Uterus (tissue), 4 donors: ENCODE results near the gene TXNRD2. TPM values are rescaled to one million over a fixed set of nuclear protein-coding genes. Genes with fewer than 3 reads are reported as not detected.

Source experiments
- DNase-seq, 2 donors: peaks; one replicate each; pipeline ENCODE4 v3.0.0-alpha.2; 2019 to 2020
- H3K27ac ChIP-seq, 2 donors: fragments of 200-600 bp; sonication (generic); 1 replicate in 1 of 2; 2 replicates in 1 of 2; pipeline ENCODE4 v1.5.1; 2016 to 2018
- H3K27me3 ChIP-seq, 2 donors: fragments of 200-600 bp; sonication (generic); one replicate each; pipeline ENCODE4 v1.5.1; 2018 to 2019; ENCODE audit warnings: control low read depth in 1 of 2
- H3K36me3 ChIP-seq, 2 donors: fragments of 200-600 bp; sonication (generic); one replicate each; pipeline ENCODE4 v1.5.1; 2019; ENCODE audit warnings: control low read depth in 1 of 2
- H3K4me1 ChIP-seq, 2 donors: fragments of 200-600 bp; sonication (generic); one replicate each; pipeline ENCODE4 v1.5.1; 2018 to 2019; ENCODE audit warnings: control low read depth in 1 of 2
- H3K4me3 ChIP-seq, 2 donors: fragments of 200-600 bp; sonication (generic); 1 replicate in 1 of 2; 2 replicates in 1 of 2; pipeline ENCODE4 v1.5.1; 2018 to 2019; ENCODE audit warnings: mild to moderate bottlenecking in 1 of 2
- H3K9me3 ChIP-seq, 2 donors: fragments of 200-600 bp; sonication (generic); one replicate each; pipeline ENCODE4 v1.5.1; 2019; ENCODE audit warnings: control low read depth in 1 of 2
- CTCF ChIP-seq, 4 experiments: fragments of 200-600 bp in 2 of 4; fragments of 450-650 bp in 2 of 4; sonication (generic) in 2 of 4; IDR thresholded peaks; one replicate each; pipeline ENCODE4 v1.5.1; 2016 to 2019; ENCODE audit warnings: antibody characterized with exemption in 4 of 4, mild to moderate bottlenecking in 2 of 4, moderate library complexity in 1 of 4
- POLR2A ChIP-seq, 2 donors: fragments of 450-650 bp; IDR thresholded peaks; one replicate each; pipeline ENCODE4 v1.6.1; 2016; ENCODE audit warnings: antibody characterized with exemption in 2 of 2, mild to moderate bottlenecking in 1 of 2, moderate library complexity in 1 of 2
- intact Hi-C: fragments of 100-400 bp; cut with DNase I; formaldehyde crosslinking; loops from one replicate; pipeline ENCODE4 v1.15.1; 2023; ENCODE audit warnings: low total_unique reads
- total RNA-seq, 4 donors: library from RNA; depleted of rRNA in 3 of 4; stranded (reverse); fragments of >200 nt in 3 of 4; gene quantifications; one replicate each; pipeline versions ENCODE4 v1.1.0 to v1.2.4, GENCODE V29; 2014 to 2023
- donor health status: DM: yes; HTN: yes; CAD: no.

The TXNRD2 gene
- total RNA-seq, 4 donors from 2014 or later, result 14.7 to 48.9 (median 25.6) TPM

GRCh38 chr22:19969141-19969928, 27.7 kb upstream of the TXNRD2 start:
- H3K9me3 ChIP-seq, result no peaks in the 10 kb centered on the region
- H3K36me3 ChIP-seq, result no peaks in the 10 kb centered on the region
- no peak for DNase-seq
- H3K27me3 ChIP-seq, result no peaks in the 10 kb centered on the region
- H3K4me3 ChIP-seq, result no peak overlapping the region
- H3K27ac ChIP-seq, result no peak overlapping the region
- H3K4me1 ChIP-seq, result no peaks in the 10 kb centered on the region
- intact Hi-C loops, result no loop called here
- TF ChIP-seq POLR2A (IDR thresholded peaks at IDR 0.05), result no peak
- no peak for TF ChIP-seq CTCF (IDR thresholded peaks at IDR 0.05)

- Histone ChIP-seq H3K9me3 (no peaks in the 10 kb centered on the region), H3K4me3 (no peak overlapping the region), H3K27me3 (no peaks in the 10 kb centered on the region), H3K36me3 (no peaks in the 10 kb centered on the region), H3K4me1 (no peaks in the 10 kb centered on the region), H3K27ac (no peak overlapping the region)
- DNase-seq, result no peak
- TF ChIP-seq CTCF (IDR thresholded peaks at IDR 0.05), result no peak
- TF ChIP-seq POLR2A (IDR thresholded peaks at IDR 0.05), result no peak
- intact Hi-C loops, result no loop called here
Observed at GRCh38 chr22:19968450-19968891, 26.9 kb upstream of the TXNRD2 start.

- DNase-seq, result no peak
- H3K36me3 ChIP-seq, result no peaks in the 10 kb centered on the region
- H3K27me3 ChIP-seq, result no peaks in the 10 kb centered on the region
- H3K4me3 ChIP-seq, result no peak overlapping the region
- H3K27ac ChIP-seq, result no peak overlapping the region
- no peaks in the 10 kb centered on the region for H3K4me1 ChIP-seq
- TF ChIP-seq POLR2A (IDR thresholded peaks at IDR 0.05), result no peak
- no peak for TF ChIP-seq CTCF (IDR thresholded peaks at IDR 0.05)
- H3K9me3 ChIP-seq, result no peaks in the 10 kb centered on the region
- intact Hi-C loops, result no loop called here
Observed at GRCh38 chr22:19967850-19968449, 26.3 kb upstream of the TXNRD2 start.

GRCh38 chr22:19966908-19967750, 25.5 kb upstream of the TXNRD2 start:
- Histone ChIP-seq H3K4me1 (no peaks in the 10 kb centered on the region), H3K27me3 (no peaks in the 10 kb centered on the region), H3K27ac (no peak overlapping the region), H3K4me3 (no peak overlapping the region), H3K9me3 (no peaks in the 10 kb centered on the region), H3K36me3 (no peaks in the 10 kb centered on the region)
- TF ChIP-seq CTCF (IDR thresholded peaks at IDR 0.05) (no peak), POLR2A (IDR thresholded peaks at IDR 0.05) (no peak)
- intact Hi-C loops, result no loop called here
- no peak for DNase-seq
